K562 (cell line): ENCODE results near the gene CEBPE. TPM values are rescaled to one million over a fixed set of nuclear protein-coding genes. Genes with fewer than 3 reads are reported as not detected.

Experiments used
- ATAC-seq: fragments of 200-7000 bp; cut with Tn5 transposase; 3 replicates; pipeline ENCODE4 v1.9.1; 2020; ENCODE audit warnings: moderate library complexity
- BruUV-seq: library from RNA; stranded (reverse); fragments of 400-500 nt; replicated peaks from 2 replicates; lab custom pipeline; 2021; lab: Mats Ljungman, UMichigan
- CTCF ChIA-PET: fragments of 300-600 bp; formaldehyde crosslinking; extraction: SDS; loops from one replicate; lab custom pipeline; 2021; ENCODE audit warnings: low intra/inter-chr PET ratio; lab: Yijun Ruan, JAX
- POLR2A ChIA-PET: fragments of 300-600, 350-650 bp; sonication (Branson Sonifier 250); formaldehyde crosslinking; extraction: SDS; loops from one replicate; lab custom pipeline; 2021; ENCODE audit warnings: antibody characterized with exemption, inconsistent platforms; lab: Yijun Ruan, JAX
- DNase-seq, 4 experiments: peaks; one replicate each; pipeline versions ENCODE4 v3.0.0 to v3.0.0-alpha.2; 2011 to 2018; ENCODE audit warnings: low spot score in 3 of 4, mixed read lengths in 3 of 4; ENCODE audit errors: extremely low read depth in 1 of 4
- FAIRE-seq: peaks from 2 replicates; lab custom pipeline; 2011; peaks lifted over from hg19 to GRCh38; lab: Jason Lieb, UNC
- H2AFZ ChIP-seq: 2 replicates; pipeline ENCODE4 v1.6.0; 2011; ENCODE audit warnings: low read depth, low read length, control low read depth, inconsistent platforms
- H3K27ac ChIP-seq: fragments of 200-600 bp; 3 replicates; pipeline ENCODE4 v1.8.0; 2011; ENCODE audit warnings: low read depth, mild to moderate bottlenecking, control low read depth, inconsistent platforms, low read length, moderate library complexity, mixed read lengths; ENCODE audit errors: extremely low read depth
- H3K27me3 ChIP-seq, 2 experiments: fragments of 300-600 bp in 1 of 2; 2 replicates in 1 of 2; 3 replicates in 1 of 2; pipeline versions ENCODE4 v1.6.0 to v1.8.0; 2011; ENCODE audit warnings: inconsistent platforms in 2 of 2, low read length in 2 of 2, mild to moderate bottlenecking in 1 of 2, mixed read lengths in 1 of 2, moderate library complexity in 1 of 2; ENCODE audit not compliant: control insufficient read depth in 2 of 2, insufficient read depth in 2 of 2
- H3K36me3 ChIP-seq: fragments of 300-600 bp; 3 replicates; pipeline ENCODE4 v1.8.0; 2011; ENCODE audit warnings: mild to moderate bottlenecking, low read length, inconsistent platforms; ENCODE audit not compliant: control insufficient read depth, insufficient read depth
- H3K4me1 ChIP-seq, 2 experiments: fragments of 200-600 bp in 1 of 2; replicated peaks in 1 of 2; 2 replicates in 1 of 2; 3 replicates in 1 of 2; pipeline versions ENCODE4 v1.5.1 to v1.8.0; 2011; ENCODE audit warnings: inconsistent platforms in 2 of 2, low read length in 2 of 2, mild to moderate bottlenecking in 1 of 2, mixed read lengths in 1 of 2, moderate library complexity in 1 of 2; ENCODE audit not compliant: control insufficient read depth in 2 of 2, insufficient read depth in 2 of 2
- H3K4me2 ChIP-seq: 2 replicates; pipeline ENCODE4 v1.6.1; 2011; ENCODE audit warnings: low read length, control low read depth, inconsistent platforms, mixed read lengths; ENCODE audit not compliant: insufficient read depth
- H3K4me3 ChIP-seq: fragments of 200-600 bp; sonication (generic), shearing (Covaris generic); 2 replicates; pipeline ENCODE4 v1.5.1; 2016; ENCODE audit warnings: control low read depth, inconsistent platforms
- H3K79me2 ChIP-seq: fragments of 200-600 bp; 3 replicates; pipeline ENCODE4 v1.8.0; 2011; ENCODE audit warnings: low read length, inconsistent platforms; ENCODE audit not compliant: control insufficient read depth, insufficient read depth
- H3K9ac ChIP-seq, 2 experiments: 2 replicates each; pipeline versions ENCODE4 v1.6.0 to v1.6.1; 2011; ENCODE audit warnings: low read depth in 2 of 2, low read length in 2 of 2, control low read depth in 1 of 2, inconsistent platforms in 1 of 2, mild to moderate bottlenecking in 1 of 2, mixed read lengths in 1 of 2; ENCODE audit not compliant: insufficient read depth in 1 of 2
- H3K9me1 ChIP-seq: one replicate; pipeline ENCODE4 v1.6.0; 2011; ENCODE audit warnings: inconsistent platforms, mild to moderate bottlenecking, low read length, moderate library complexity; ENCODE audit not compliant: control insufficient read depth, insufficient read depth
- H3K9me3 ChIP-seq: replicated peaks from 2 replicates; pipeline ENCODE4 v1.5.1; 2011; ENCODE audit warnings: low read depth, low read length, inconsistent platforms; ENCODE audit not compliant: control insufficient read depth, insufficient read depth
- H4K20me1 ChIP-seq: replicated peaks from 2 replicates; pipeline ENCODE4 v1.6.1; 2011; ENCODE audit warnings: low read length, inconsistent platforms, mixed read lengths; ENCODE audit not compliant: control insufficient read depth, insufficient read depth
- ARID3A ChIP-seq: IDR thresholded peaks from 2 replicates; pipeline ENCODE4 v1.6.1; 2012; ENCODE audit warnings: low read depth, low read length, improper control_type of control experiment, borderline replicate concordance
- BMI1 ChIP-seq: fragments of 150-350 bp; IDR thresholded peaks from 2 replicates; pipeline ENCODE4 v1.6.1; 2014; ENCODE audit warnings: low read length
- DACH1 ChIP-seq: fragments of 450-650 bp; IDR thresholded peaks from 2 replicates; pipeline ENCODE4 v1.6.1; 2018; ENCODE audit not compliant: partially characterized antibody
- FOXK2 ChIP-seq, 2 experiments: fragments of 450-650 bp; IDR thresholded peaks in 1 of 2; conservative IDR thresholded peaks in 1 of 2; 2 replicates each; pipeline ENCODE4 v1.6.1; 2016; ENCODE audit warnings: low read depth in 2 of 2, mild to moderate bottlenecking in 1 of 2
- FOXO4 ChIP-seq: fragments of 450-650 bp; formaldehyde crosslinking; IDR thresholded peaks from 2 replicates; pipeline ENCODE4 v1.4.0; 2020; ENCODE audit warnings: mild to moderate bottlenecking, moderate library complexity
- HDAC2 ChIP-seq: fragments of 450-650 bp; IDR thresholded peaks from 2 replicates; pipeline ENCODE4 v1.6.1; 2016; ENCODE audit warnings: mild to moderate bottlenecking
- HNRNPH1 ChIP-seq: fragments of 200-400 bp; formaldehyde crosslinking; optimal IDR thresholded peaks from 2 replicates; pipeline ENCODE3; 2017; ENCODE audit warnings: low read depth, mild to moderate bottlenecking, low read length, moderate library complexity
- KDM5B ChIP-seq: fragments of 200-600 bp; sonication (generic); IDR thresholded peaks from 2 replicates; pipeline ENCODE4 v1.6.1; 2012; ENCODE audit warnings: low read depth, mild to moderate bottlenecking, moderate library complexity, low read length, control low read depth, inconsistent platforms; ENCODE audit not compliant: insufficient replicate concordance
- SMAD4 ChIP-seq: fragments of 250-450 bp; sonication (Bioruptor Pico); conservative IDR thresholded peaks from 2 replicates; pipeline ENCODE4 v1.8.0; 2021; ENCODE audit warnings: inconsistent platforms, mild to moderate bottlenecking, moderate library complexity
- YY1 ChIP-seq, 3 experiments: IDR thresholded peaks; 2 replicates each; pipeline ENCODE4 v1.6.1; 2011; ENCODE audit warnings: low read length in 2 of 3, mild to moderate bottlenecking in 2 of 3, moderate library complexity in 2 of 3, borderline replicate concordance in 1 of 3, control low read depth in 1 of 3, low read depth in 1 of 3; ENCODE audit not compliant: insufficient read depth in 3 of 3, insufficient replicate concordance in 2 of 3, control insufficient read depth in 1 of 3, insufficient read length in 1 of 3; ENCODE audit errors: extremely low read depth in 1 of 3
- ZNF316 ChIP-seq: fragments of 450-650 bp; IDR thresholded peaks from 2 replicates; pipeline ENCODE4 v1.6.1; 2016
- WGBS: fragments of 100-300 bp; shearing (Covaris generic); methylation state at CpG from one replicate; pipeline ENCODE4 v1.1.6; 2016; ENCODE audit warnings: low coverage, mixed read lengths; ENCODE audit not compliant: insufficient coverage; ENCODE audit errors: missing lambda C conversion rate; 5-methylcytosine and 5-hydroxymethylcytosine counted together
- in situ Hi-C: fragments of 300-500 bp; cut with MboI; formaldehyde crosslinking; loops from 4 replicates; pipeline ENCODE4 v1.15.0; 2018; ENCODE audit warnings: inconsistent platforms, mixed read lengths
- intact Hi-C: fragments of 100-400 bp; cut with micrococcal nuclease; formaldehyde crosslinking; loops from 2 replicates; pipeline ENCODE4 v1.14.2; 2022
- polyA plus RNA-seq, 8 experiments: library from polyadenylated mRNA; depleted of rRNA in 4 of 8; stranded (reverse) in 5 of 8; unstranded in 3 of 8; fragments of >200 nt; fragmentation: Nextera tagmentation in 2 of 8; fragmentation: Illumina TruSeq in 1 of 8; extraction: Ambion mirVana in 2 of 8; extraction: Trizol in 1 of 8; gene quantifications; 2 replicates each; pipeline versions ENCODE4 v1.2.1 to v1.2.3, GENCODE V29; 2011 to 2014; ENCODE audit warnings: inconsistent platforms in 1 of 8, missing spikeins in 1 of 8
- total RNA-seq, 7 experiments: library from RNA; depleted of rRNA in 6 of 7; stranded (reverse); fragments of >200 nt in 6 of 7; fragmentation: Illumina TruSeq in 2 of 7; extraction: Trizol in 2 of 7; gene quantifications; 2 replicates each; pipeline versions ENCODE4 v1.2.1 to v1.2.3, GENCODE V29; 2011 to 2021; ENCODE audit warnings: low replicate concordance in 1 of 7
- TF ChIP-seq, protein P1 (sequence below), 2 experiments: fragments of 450-650 bp; IDR thresholded peaks; 2 replicates each; pipeline ENCODE4 v1.6.1; 2016
- TF ChIP-seq, protein P2 (sequence below): fragments of 450-650 bp; formaldehyde crosslinking; IDR thresholded peaks from 2 replicates; pipeline ENCODE4 v1.4.0; 2020; ENCODE audit warnings: mild to moderate bottlenecking, mixed read lengths

Gene CEBPE
- total and polyA plus RNA-seq, 9 of the 15 experiments (the other 6 are each of a cell fraction or from before 2014, with no cell fraction given): 0.09 to 0.15 (median 0.13) TPM; not detected in 6

- peaks cover 11% of the 10 kb centered on the region; the same call in 2 of the 3 replicates for H3K79me2 ChIP-seq
- H3K36me3 ChIP-seq: peaks cover 97% of the 10 kb centered on the region
- peak overlapping the region; percentile 71 for H3K27ac ChIP-seq
- intact Hi-C loops (loop anchor here (2.0 kb wide), 1 partner anchor 16 kb away; the partner anchor contains the start of genes ACIN1 and C14orf119), in situ Hi-C loops (no loop called here)
- no peaks in the 10 kb centered on the region for H3K27me3 ChIP-seq
- DNase-seq (peak in 3 of 4 experiments; percentile 44 to 90 (median 74)), ATAC-seq (peak; percentile 99), FAIRE-seq (peak; percentile 99)
- POLR2A ChIA-PET: interaction anchor here (0.6 to 5.1 kb wide), 7 partner anchors 10 to 194 kb away, joined by 3 to 34 read pairs (median 8); partner anchors contain the start of genes ACIN1 and C14orf119
- H4K20me1 ChIP-seq: no peaks in the 10 kb centered on the region
- H3K9me3 ChIP-seq: no peaks in the 10 kb centered on the region
- H3K4me3 ChIP-seq: no peak overlapping the region
- H2AFZ ChIP-seq: no peak overlapping the region
- 4% methylated on average over 2 of the region's 2 CpGs for WGBS
- CTCF ChIA-PET: interaction anchor here (0.5 to 3.2 kb wide), 3 partner anchors 10 to 708 kb away, joined by 3 to 25 read pairs (median 5); no protein-coding TSS in a partner anchor
- H3K4me1 ChIP-seq: peaks cover 6 to 28% of the 10 kb centered on the region in 2 experiments; a peak in 3 of 5 replicates
- no peaks in the 10 kb centered on the region for H3K9me1 ChIP-seq
- peak overlapping the region; percentile 42; the same call in 1 of the 2 replicates for H3K4me2 ChIP-seq
- BruUV-seq: no TSS peak
- H3K9ac ChIP-seq: peak overlapping the region; percentile 0 to 38; a peak in 3 of 4 replicates
- TF ChIP-seq YY1 (IDR thresholded peaks at IDR 0.05; ENCODE audit: borderline replicate concordance in 1 of 3, control insufficient read depth in 1 of 3, extremely low read depth in 1 of 3, insufficient read depth in 3 of 3, insufficient read length in 1 of 3, insufficient replicate concordance in 2 of 3, low read depth in 1 of 3, low read length in 2 of 3) (no peak), HNRNPH1 (no peak), ARID3A (no peak), ZNF316 (peak; percentile 91), BMI1 (no peak), FOXO4 (CRISPR knock-in tag) (no peak), FOXK2 (conservative IDR thresholded peaks at IDR 0.05 in 1 of 2, IDR thresholded peaks at IDR 0.05 in 1 of 2; ENCODE audit: low read depth in 2 of 2) (peak in 1 of 2 experiments; percentile 47; a peak in 2 of 4 replicates), DACH1 (peak; percentile 93), KDM5B (no peak), SMAD4 (peak; percentile 69), HDAC2 (peak; percentile 60; the same call in 1 of the 2 replicates)
- TF ChIP-seq, protein P1, sequence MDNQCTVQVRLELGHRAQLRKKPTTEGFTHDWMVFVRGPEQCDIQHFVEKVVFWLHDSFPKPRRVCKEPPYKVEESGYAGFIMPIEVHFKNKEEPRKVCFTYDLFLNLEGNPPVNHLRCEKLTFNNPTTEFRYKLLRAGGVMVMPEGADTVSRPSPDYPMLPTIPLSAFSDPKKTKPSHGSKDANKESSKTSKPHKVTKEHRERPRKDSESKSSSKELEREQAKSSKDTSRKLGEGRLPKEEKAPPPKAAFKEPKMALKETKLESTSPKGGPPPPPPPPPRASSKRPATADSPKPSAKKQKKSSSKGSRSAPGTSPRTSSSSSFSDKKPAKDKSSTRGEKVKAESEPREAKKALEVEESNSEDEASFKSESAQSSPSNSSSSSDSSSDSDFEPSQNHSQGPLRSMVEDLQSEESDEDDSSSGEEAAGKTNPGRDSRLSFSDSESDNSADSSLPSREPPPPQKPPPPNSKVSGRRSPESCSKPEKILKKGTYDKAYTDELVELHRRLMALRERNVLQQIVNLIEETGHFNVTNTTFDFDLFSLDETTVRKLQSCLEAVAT (IDR thresholded peaks at IDR 0.05): no peak
- TF ChIP-seq, protein P2, sequence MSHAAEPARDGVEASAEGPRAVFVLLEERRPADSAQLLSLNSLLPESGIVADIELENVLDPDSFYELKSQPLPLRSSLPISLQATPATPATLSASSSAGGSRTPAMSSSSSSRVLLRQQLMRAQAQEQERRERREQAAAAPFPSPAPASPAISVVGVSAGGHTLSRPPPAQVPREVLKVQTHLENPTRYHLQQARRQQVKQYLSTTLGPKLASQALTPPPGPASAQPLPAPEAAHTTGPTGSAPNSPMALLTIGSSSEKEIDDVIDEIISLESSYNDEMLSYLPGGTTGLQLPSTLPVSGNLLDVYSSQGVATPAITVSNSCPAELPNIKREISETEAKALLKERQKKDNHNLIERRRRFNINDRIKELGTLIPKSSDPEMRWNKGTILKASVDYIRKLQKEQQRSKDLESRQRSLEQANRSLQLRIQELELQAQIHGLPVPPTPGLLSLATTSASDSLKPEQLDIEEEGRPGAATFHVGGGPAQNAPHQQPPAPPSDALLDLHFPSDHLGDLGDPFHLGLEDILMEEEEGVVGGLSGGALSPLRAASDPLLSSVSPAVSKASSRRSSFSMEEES (CRISPR knock-in tag): peak; percentile 66
Observed at GRCh38 chr14:23078692-23079116, 40.4 kb downstream of the CEBPE start.
